ENCODE measurements around the gene LRIF1. TPM values are rescaled to one million over a fixed set of nuclear protein-coding genes. Genes with fewer than 3 reads are reported as not detected.

The LRIF1 gene
- total RNA-seq, 6 experiments from 2014 or later = 3.8 to 7.8 (median 5.8) TPM

DNA sequence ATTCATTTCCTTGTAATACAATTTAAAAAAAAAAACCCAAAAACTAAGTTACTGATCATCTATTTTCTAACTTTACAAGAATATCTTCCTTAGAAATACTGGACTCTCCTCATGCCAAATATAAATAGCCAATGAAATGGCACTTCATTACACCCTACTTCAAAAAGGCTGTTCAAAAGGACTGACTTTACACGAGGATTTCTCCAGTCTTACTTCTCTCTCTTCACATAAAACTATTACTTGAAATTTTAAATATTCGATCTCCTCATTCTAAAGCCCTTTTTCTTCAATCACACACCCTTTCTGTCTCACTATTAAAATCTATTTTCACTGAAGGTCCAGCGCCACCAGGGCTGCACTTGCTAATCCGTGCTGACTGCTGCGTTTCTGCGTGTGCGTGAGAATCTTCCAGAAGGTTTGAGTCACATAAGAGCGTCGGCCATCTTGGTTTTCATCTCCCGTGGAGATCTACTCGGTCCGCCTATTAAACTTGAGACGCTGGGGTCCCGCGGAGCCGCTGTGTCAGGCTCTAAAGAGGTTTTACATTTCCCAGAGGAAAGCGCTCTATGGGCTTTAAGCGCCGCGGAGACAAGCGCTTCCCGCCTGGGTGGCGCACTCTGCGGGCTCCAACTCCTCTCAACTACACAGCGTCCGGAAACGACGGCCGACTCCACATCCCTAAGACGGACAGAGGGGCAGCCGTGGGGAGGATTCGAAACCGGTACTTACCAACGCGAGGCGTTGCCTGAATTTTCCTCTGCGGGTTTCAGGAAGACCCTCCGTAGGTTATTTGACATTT, 631 bp downstream of the LRIF1 start:
- intact Hi-C loops (cut with DNase I) = no loop called here
- peak overlapping the region; percentile 86 to 94 (median 93) for H3K27ac ChIP-seq
- H3K4me3 ChIP-seq = peak overlapping the region; percentile 63 to 66 (median 64)
- ATAC-seq (peak; percentile 61 to 64 (median 62)), DNase-seq (peak; percentile 60 to 69 (median 65))
- 8% methylated on average over 26 of the region's 38 CpGs for WGBS (ENCODE audit: insufficient coverage, low coverage, low lambda C conversion rate, missing lambda C conversion rate)
- peaks cover 0 to 9% (median 0%) of the 10 kb centered on the region in 4 donors for H3K9me3 ChIP-seq
- no peaks in the 10 kb centered on the region for H3K36me3 ChIP-seq
- H3K27me3 ChIP-seq = no peaks in the 10 kb centered on the region
- peaks cover 0 to 12% (median 0%) of the 10 kb centered on the region in 4 donors for H3K4me1 ChIP-seq
- TF ChIP-seq POLR2A (IDR thresholded peaks at IDR 0.05) = no peak
- TF ChIP-seq, protein P1, sequence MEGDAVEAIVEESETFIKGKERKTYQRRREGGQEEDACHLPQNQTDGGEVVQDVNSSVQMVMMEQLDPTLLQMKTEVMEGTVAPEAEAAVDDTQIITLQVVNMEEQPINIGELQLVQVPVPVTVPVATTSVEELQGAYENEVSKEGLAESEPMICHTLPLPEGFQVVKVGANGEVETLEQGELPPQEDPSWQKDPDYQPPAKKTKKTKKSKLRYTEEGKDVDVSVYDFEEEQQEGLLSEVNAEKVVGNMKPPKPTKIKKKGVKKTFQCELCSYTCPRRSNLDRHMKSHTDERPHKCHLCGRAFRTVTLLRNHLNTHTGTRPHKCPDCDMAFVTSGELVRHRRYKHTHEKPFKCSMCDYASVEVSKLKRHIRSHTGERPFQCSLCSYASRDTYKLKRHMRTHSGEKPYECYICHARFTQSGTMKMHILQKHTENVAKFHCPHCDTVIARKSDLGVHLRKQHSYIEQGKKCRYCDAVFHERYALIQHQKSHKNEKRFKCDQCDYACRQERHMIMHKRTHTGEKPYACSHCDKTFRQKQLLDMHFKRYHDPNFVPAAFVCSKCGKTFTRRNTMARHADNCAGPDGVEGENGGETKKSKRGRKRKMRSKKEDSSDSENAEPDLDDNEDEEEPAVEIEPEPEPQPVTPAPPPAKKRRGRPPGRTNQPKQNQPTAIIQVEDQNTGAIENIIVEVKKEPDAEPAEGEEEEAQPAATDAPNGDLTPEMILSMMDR (IDR thresholded peaks at IDR 0.05) = no peak

DNA sequence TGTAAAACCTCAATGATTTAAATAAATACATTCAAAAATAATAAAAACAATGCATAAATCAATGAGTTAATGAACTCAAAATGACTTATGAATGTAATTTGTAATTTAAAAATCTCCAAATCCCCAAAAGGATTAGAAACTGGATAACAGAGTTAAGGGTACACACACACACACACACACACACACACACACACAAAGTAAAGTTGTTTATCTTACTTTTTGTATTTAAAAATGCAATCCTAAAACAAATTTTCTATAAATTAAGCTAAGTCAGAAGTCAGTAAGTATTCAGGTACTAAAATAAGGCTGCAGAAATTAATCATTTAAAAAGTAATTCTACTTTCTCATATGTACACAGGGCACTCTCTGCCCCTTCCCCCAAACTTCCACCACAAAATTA, 1.8 kb downstream of the LRIF1 start:
- H3K4me1 ChIP-seq = peaks cover 0 to 12% (median 0%) of the 10 kb centered on the region in 4 donors
- no peaks in the 10 kb centered on the region for H3K36me3 ChIP-seq
- peaks cover 0 to 9% (median 0%) of the 10 kb centered on the region in 4 donors for H3K9me3 ChIP-seq
- TF ChIP-seq, protein P1 (IDR thresholded peaks at IDR 0.05) = no peak
- no peak for TF ChIP-seq POLR2A (IDR thresholded peaks at IDR 0.05)
- ATAC-seq (no peak), DNase-seq (no peak)
- H3K27ac ChIP-seq = no peak overlapping the region
- intact Hi-C loops (cut with DNase I) = no loop called here
- no peak overlapping the region for H3K4me3 ChIP-seq
- no peaks in the 10 kb centered on the region for H3K27me3 ChIP-seq

DNA sequence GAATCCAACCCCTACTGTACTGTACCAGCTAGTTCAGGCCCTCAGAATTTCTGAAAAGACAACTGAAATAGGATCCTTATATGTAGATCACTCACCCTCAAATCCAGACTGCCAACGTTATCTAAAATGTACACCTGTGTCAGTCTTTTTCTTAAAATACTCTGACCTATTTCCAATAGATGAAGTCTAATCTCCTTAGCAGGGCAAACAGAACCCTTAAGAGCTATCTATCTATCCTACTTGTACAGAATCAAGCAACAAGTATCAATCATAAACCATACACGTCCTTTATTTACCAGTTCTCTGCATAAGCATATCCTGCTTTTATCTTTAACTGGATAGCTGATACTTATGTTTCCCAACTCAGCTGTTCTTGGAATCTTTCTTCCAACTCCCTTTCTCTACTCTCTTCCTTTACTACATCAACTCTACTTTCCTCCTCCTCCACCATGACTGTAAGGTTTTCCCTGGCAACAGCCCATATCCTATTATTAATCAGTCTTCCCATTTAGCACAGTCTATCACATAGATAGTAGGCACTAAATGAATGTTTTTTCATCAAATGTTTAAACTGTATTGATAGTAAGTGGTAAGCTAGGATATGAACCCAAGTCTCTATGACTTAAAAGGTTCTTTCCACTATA, 2.8 kb downstream of the LRIF1 start:
- Histone ChIP-seq H3K4me1 (peaks cover 0 to 12% (median 0%) of the 10 kb centered on the region in 4 donors), H3K9me3 (peaks cover 0 to 9% (median 0%) of the 10 kb centered on the region in 4 donors), H3K27me3 (no peaks in the 10 kb centered on the region), H3K36me3 (no peaks in the 10 kb centered on the region), H3K4me3 (no peak overlapping the region), H3K27ac (no peak overlapping the region)
- intact Hi-C loops (cut with DNase I) = no loop called here
- 87% methylated on average over 2 of the region's 2 CpGs for WGBS (ENCODE audit: insufficient coverage, low coverage, low lambda C conversion rate, missing lambda C conversion rate)
- ATAC-seq = no peak
- TF ChIP-seq, protein P1 (IDR thresholded peaks at IDR 0.05) = no peak
- TF ChIP-seq POLR2A (IDR thresholded peaks at IDR 0.05) = no peak
- DNase-seq = no peak

DNA sequence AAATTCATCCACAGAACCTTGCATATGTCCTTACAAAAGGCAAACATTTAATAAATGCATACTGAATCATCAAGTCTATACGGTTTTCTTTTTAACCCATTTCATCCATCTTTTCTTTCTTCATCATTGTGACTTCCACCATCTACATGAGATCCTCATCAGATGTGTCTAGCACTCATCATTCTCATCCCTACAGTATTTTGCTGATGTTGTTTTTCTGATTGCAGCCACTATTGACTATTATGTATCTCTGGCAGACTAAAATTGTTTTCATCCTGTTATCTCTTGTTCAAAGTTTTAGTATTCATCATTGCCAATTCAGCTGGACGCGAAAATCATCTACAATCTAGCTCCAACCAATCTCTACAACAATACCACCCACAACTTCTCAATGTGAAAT, 5.9 kb downstream of the LRIF1 start:
- DNase-seq = no peak
- Histone ChIP-seq H3K9me3 (peaks cover 0 to 9% (median 0%) of the 10 kb centered on the region in 4 donors), H3K27ac (no peak overlapping the region), H3K27me3 (no peaks in the 10 kb centered on the region), H3K4me1 (peaks cover 0 to 8% (median 0%) of the 10 kb centered on the region in 4 donors), H3K4me3 (no peak overlapping the region), H3K36me3 (no peaks in the 10 kb centered on the region)
- intact Hi-C loops (cut with DNase I) = no loop called here
- WGBS (ENCODE audit: insufficient coverage, low coverage, low lambda C conversion rate, missing lambda C conversion rate) = 96% methylated on average over 3 of the region's 3 CpGs
- ATAC-seq = no peak
- no peak for TF ChIP-seq POLR2A (IDR thresholded peaks at IDR 0.05)
- TF ChIP-seq, protein P1 (IDR thresholded peaks at IDR 0.05) = no peak
